SK-N-SH (cell line): ENCODE data around the gene C1QL2. TPM values are rescaled to one million over a fixed set of nuclear protein-coding genes. Genes with fewer than 3 reads are reported as not detected.

Experiments used
- CTCF ChIA-PET: fragments of 300-600, 350-600 bp; formaldehyde crosslinking; extraction: SDS; loops from one replicate; lab custom pipeline; 2021; lab: Yijun Ruan, JAX
- POLR2A ChIA-PET: fragments of 350-600 bp; sonication (Branson Sonifier 250); formaldehyde crosslinking; extraction: SDS; loops from one replicate; lab custom pipeline; 2020; ENCODE audit warnings: antibody characterized with exemption, inconsistent platforms; lab: Yijun Ruan, JAX
- DNase-seq: peaks from one replicate; pipeline ENCODE4 v3.0.0; 2012
- H2AFZ ChIP-seq: fragments of 200-600 bp; sonication (generic); 2 replicates; pipeline ENCODE4 v1.8.1; 2016; ENCODE audit warnings: antibody characterized with exemption, mild to moderate bottlenecking, low read depth
- H3F3A ChIP-seq: fragments of 200-600 bp; sonication (generic); replicated peaks from 2 replicates; pipeline ENCODE3; 2016; ENCODE audit warnings: antibody characterized with exemption, mild to moderate bottlenecking; ENCODE audit not compliant: insufficient read depth
- H3K27ac ChIP-seq, 2 experiments: fragments of 200-500 bp in 1 of 2; fragments of 200-600 bp in 1 of 2; sonication (Bioruptor generic) in 1 of 2; sonication (generic), shearing (Covaris generic) in 1 of 2; 2 replicates each; pipeline versions ENCODE4 v1.5.1 to v1.6.1; 2014 to 2016; ENCODE audit warnings: low read depth in 2 of 2, inconsistent platforms in 1 of 2, low read length in 1 of 2, mild to moderate bottlenecking in 1 of 2, mixed read lengths in 1 of 2
- H3K27me3 ChIP-seq: fragments of 200-600 bp; sonication (generic), shearing (Covaris generic); 2 replicates; pipeline ENCODE4 v1.6.1; 2016; ENCODE audit warnings: mixed run types; ENCODE audit not compliant: insufficient read depth
- H3K36me3 ChIP-seq, 2 experiments: fragments of 200-500 bp in 1 of 2; fragments of 200-600 bp in 1 of 2; sonication (Bioruptor generic) in 1 of 2; sonication (generic) in 1 of 2; replicated peaks in 1 of 2; 2 replicates each; pipeline versions ENCODE3 to v1.5.1; 2014 to 2016; ENCODE audit warnings: low read length in 1 of 2, mild to moderate bottlenecking in 1 of 2; ENCODE audit not compliant: insufficient read depth in 2 of 2, control insufficient read depth in 1 of 2
- H3K4me1 ChIP-seq, 2 experiments: fragments of 200-500 bp in 1 of 2; fragments of 200-600 bp in 1 of 2; sonication (Bioruptor generic) in 1 of 2; sonication (generic), shearing (Covaris generic) in 1 of 2; 2 replicates each; pipeline versions ENCODE4 v1.5.1 to v1.6.1; 2014 to 2016; ENCODE audit warnings: low read depth in 1 of 2, low read length in 1 of 2, mixed run types in 1 of 2; ENCODE audit not compliant: insufficient read depth in 2 of 2, control insufficient read depth in 1 of 2
- H3K4me2 ChIP-seq: fragments of 200-600 bp; sonication (generic), shearing (Covaris generic); 2 replicates; pipeline ENCODE4 v1.6.1; 2017; ENCODE audit warnings: mixed run types
- H3K4me3 ChIP-seq, 2 experiments: fragments of 200-500 bp in 1 of 2; fragments of 200-600 bp in 1 of 2; sonication (Bioruptor generic) in 1 of 2; sonication (generic), shearing (Covaris generic) in 1 of 2; 2 replicates each; pipeline versions ENCODE4 v1.5.1 to v1.8.1; 2014 to 2016; ENCODE audit warnings: low read depth in 2 of 2, inconsistent platforms in 1 of 2, low read length in 1 of 2, mild to moderate bottlenecking in 1 of 2, mixed read lengths in 1 of 2, moderate library complexity in 1 of 2
- H3K79me2 ChIP-seq: fragments of 200-600 bp; sonication (generic); 2 replicates; pipeline ENCODE4 v1.8.1; 2017; ENCODE audit warnings: mild to moderate bottlenecking; ENCODE audit not compliant: insufficient read depth
- H3K9ac ChIP-seq: fragments of 200-600 bp; sonication (generic); 2 replicates; pipeline ENCODE4 v1.6.1; 2017; ENCODE audit warnings: mixed run types
- H3K9me2 ChIP-seq: fragments of 200-600 bp; sonication (generic); 2 replicates; pipeline ENCODE4 v1.6.1; 2017; ENCODE audit warnings: mixed run types
- H3K9me3 ChIP-seq: fragments of 200-600 bp; sonication (generic); 2 replicates; pipeline ENCODE4 v1.6.1; 2017; ENCODE audit warnings: mixed run types, mild to moderate bottlenecking, moderate library complexity
- H4K20me1 ChIP-seq: fragments of 200-600 bp; sonication (generic); 2 replicates; pipeline ENCODE4 v1.6.1; 2017; ENCODE audit warnings: mild to moderate bottlenecking, mixed run types; ENCODE audit not compliant: insufficient read depth
- EP300 ChIP-seq, 2 experiments: IDR thresholded peaks; 2 replicates each; pipeline versions ENCODE4 v1.4.0 to v1.6.1; 2012; ENCODE audit warnings: borderline replicate concordance in 1 of 2, low read depth in 1 of 2, low read length in 1 of 2
- EZH2phosphoT487 ChIP-seq: fragments of 200-600 bp; sonication (generic); IDR thresholded peaks from 2 replicates; pipeline ENCODE4 v1.6.1; 2017; ENCODE audit warnings: low read depth, mixed run types, mild to moderate bottlenecking, antibody characterized with exemption, moderate library complexity, borderline replicate concordance
- FOSL2 ChIP-seq: IDR thresholded peaks from 2 replicates; pipeline ENCODE4 v1.4.0; 2012; ENCODE audit warnings: low read depth, mild to moderate bottlenecking, moderate library complexity, borderline replicate concordance
- JUND ChIP-seq: IDR thresholded peaks from 2 replicates; pipeline ENCODE4 v1.4.0; 2012
- NFIC ChIP-seq: IDR thresholded peaks from 2 replicates; pipeline ENCODE4 v1.4.0; 2012; ENCODE audit warnings: borderline replicate concordance
- POLR2AphosphoS5 ChIP-seq: IDR thresholded peaks from 2 replicates; pipeline ENCODE4 v1.6.1; 2012; ENCODE audit warnings: low read depth, low read length
- RAD21 ChIP-seq: IDR thresholded peaks from 2 replicates; pipeline ENCODE4 v1.6.1; 2012; ENCODE audit warnings: mild to moderate bottlenecking, low read length
- RFX5 ChIP-seq: IDR thresholded peaks from 2 replicates; pipeline ENCODE4 v1.6.1; 2012; ENCODE audit warnings: mild to moderate bottlenecking, improper control_type of control experiment, low read length
- RXRA ChIP-seq: IDR thresholded peaks from 2 replicates; pipeline ENCODE4 v1.4.0; 2012; ENCODE audit warnings: low read depth, mild to moderate bottlenecking, borderline replicate concordance
- SMC3 ChIP-seq: IDR thresholded peaks from 2 replicates; pipeline ENCODE4 v1.6.1; 2012; ENCODE audit warnings: low read depth, low read length, improper control_type of control experiment
- TCF12 ChIP-seq: IDR thresholded peaks from 2 replicates; pipeline ENCODE4 v1.4.0; 2012
- TEAD4 ChIP-seq: IDR thresholded peaks from 2 replicates; pipeline ENCODE4 v1.4.0; 2012; ENCODE audit warnings: mild to moderate bottlenecking, borderline replicate concordance; ENCODE audit not compliant: insufficient read depth
- USF1 ChIP-seq: IDR thresholded peaks from 2 replicates; pipeline ENCODE4 v1.4.0; 2012; ENCODE audit warnings: low read depth, borderline replicate concordance
- YY1 ChIP-seq: IDR thresholded peaks from 2 replicates; pipeline ENCODE4 v1.4.0; 2012; ENCODE audit warnings: low read depth, mild to moderate bottlenecking
- WGBS: methylation state at CpG from one replicate; pipeline ENCODE4 v1.1.6; 2017; ENCODE audit warnings: low lambda C conversion rate; 5-methylcytosine and 5-hydroxymethylcytosine counted together
- polyA plus RNA-seq, 3 experiments: library from polyadenylated mRNA; depleted of rRNA; stranded (reverse); fragments of >200 nt; gene quantifications; 2 replicates each; pipeline ENCODE4 v1.2.3, GENCODE V29; 2012
- TF ChIP-seq, protein P1 (sequence below): IDR thresholded peaks from 2 replicates; pipeline ENCODE4 v1.4.0; 2012; ENCODE audit warnings: low read depth
- TF ChIP-seq, protein P2 (sequence below): IDR thresholded peaks from 2 replicates; pipeline ENCODE4; 2012

The C1QL2 gene
- polyA plus RNA-seq, 1 of the 3 experiments (the other 2 are of a cell fraction) = not detected

DNA sequence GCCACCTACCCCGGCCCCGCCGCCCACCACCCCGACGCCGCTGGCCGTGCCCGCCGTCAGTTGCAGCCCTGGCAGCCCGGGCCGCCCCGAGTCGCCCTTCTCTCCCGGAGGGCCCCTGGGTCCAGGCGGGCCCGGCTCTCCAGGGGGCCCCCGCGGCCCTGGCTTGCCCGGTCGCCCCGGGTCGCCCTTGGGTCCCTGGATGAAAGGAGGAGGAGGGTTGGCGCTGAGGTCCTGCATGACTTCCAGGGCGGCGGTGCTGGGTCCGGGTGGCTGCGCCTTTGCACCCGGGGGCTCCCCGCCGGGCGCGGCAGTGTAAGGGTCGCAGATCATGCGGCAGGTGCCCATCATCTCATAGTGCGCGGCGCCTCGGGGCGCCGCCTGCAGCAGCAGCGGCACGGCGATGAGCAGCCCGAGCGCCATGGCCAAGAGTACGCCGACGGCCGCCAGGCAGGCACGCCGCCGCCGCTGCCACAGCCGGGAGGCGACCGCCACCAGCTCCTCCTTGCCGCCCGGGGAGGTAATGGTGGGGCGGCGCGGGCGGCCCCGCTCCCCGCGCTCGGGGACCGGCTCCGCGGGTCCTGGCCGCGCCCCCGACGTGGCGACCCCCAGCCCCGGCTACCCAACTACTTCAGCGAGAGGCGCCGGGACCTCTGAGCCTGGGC lies 570 bp downstream of the C1QL2 start:
- no peak for TF ChIP-seq NFIC
- TF ChIP-seq EZH2phosphoT487 = no peak
- TF ChIP-seq, protein P1, sequence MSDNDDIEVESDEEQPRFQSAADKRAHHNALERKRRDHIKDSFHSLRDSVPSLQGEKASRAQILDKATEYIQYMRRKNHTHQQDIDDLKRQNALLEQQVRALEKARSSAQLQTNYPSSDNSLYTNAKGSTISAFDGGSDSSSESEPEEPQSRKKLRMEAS = no peak
- TF ChIP-seq FOSL2 = no peak
- TF ChIP-seq RAD21 = no peak
- TF ChIP-seq YY1 = no peak
- TF ChIP-seq RXRA = no peak
- TF ChIP-seq, protein P2, sequence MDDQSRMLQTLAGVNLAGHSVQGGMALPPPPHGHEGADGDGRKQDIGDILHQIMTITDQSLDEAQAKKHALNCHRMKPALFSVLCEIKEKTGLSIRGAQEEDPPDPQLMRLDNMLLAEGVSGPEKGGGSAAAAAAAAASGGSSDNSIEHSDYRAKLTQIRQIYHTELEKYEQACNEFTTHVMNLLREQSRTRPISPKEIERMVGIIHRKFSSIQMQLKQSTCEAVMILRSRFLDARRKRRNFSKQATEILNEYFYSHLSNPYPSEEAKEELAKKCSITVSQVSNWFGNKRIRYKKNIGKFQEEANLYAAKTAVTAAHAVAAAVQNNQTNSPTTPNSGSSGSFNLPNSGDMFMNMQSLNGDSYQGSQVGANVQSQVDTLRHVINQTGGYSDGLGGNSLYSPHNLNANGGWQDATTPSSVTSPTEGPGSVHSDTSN = no peak
- TF ChIP-seq RFX5 = no peak
- TF ChIP-seq JUND = no peak
- DNase-seq = no peak
- H3K79me2 ChIP-seq = no peaks in the 10 kb centered on the region

GRCh38 chr2:119156891-119157773 lies 1.4 kb downstream of the C1QL2 start:
- no peaks in the 10 kb centered on the region for H4K20me1 ChIP-seq
- H3K27me3 ChIP-seq = peaks cover 40% of the 10 kb centered on the region
- CTCF ChIA-PET = interaction anchor here (0.9 kb wide), 1 partner anchor 34 kb away, joined by 3 read pairs; no protein-coding TSS in a partner anchor

More for the DNA sequence above, 570 bp downstream of the C1QL2 start:
- Histone ChIP-seq H3K9me2 (no peaks in the 10 kb centered on the region), H2AFZ (no peak overlapping the region), H3K27me3 (peaks cover 40% of the 10 kb centered on the region), H4K20me1 (no peaks in the 10 kb centered on the region), H3K27ac (no peak overlapping the region), H3K9ac (no peak overlapping the region), H3K36me3 (no peaks in the 10 kb centered on the region), H3F3A (no peaks in the 10 kb centered on the region), H3K4me1 (no peaks in the 10 kb centered on the region), H3K9me3 (no peaks in the 10 kb centered on the region), H3K4me2 (no peak overlapping the region), H3K4me3 (no peak overlapping the region)
- WGBS = 2% methylated on average over 7 of the region's 78 CpGs
- CTCF ChIA-PET = interaction anchor here (0.6 kb wide), 1 partner anchor 10 kb away, joined by 3 read pairs; no protein-coding TSS in a partner anchor
- POLR2A ChIA-PET = no interaction called here

More at GRCh38 chr2:119156891-119157773, 1.4 kb downstream of the C1QL2 start:
- Histone ChIP-seq H3K9ac (no peak overlapping the region), H3K79me2 (no peaks in the 10 kb centered on the region), H3K9me2 (no peaks in the 10 kb centered on the region), H3K9me3 (no peaks in the 10 kb centered on the region), H3K36me3 (no peaks in the 10 kb centered on the region), H3K4me2 (no peak overlapping the region), H3K4me3 (no peak overlapping the region), H3F3A (no peaks in the 10 kb centered on the region), H2AFZ (no peak overlapping the region), H3K4me1 (no peaks in the 10 kb centered on the region), H3K27ac (no peak overlapping the region)
- no peak for DNase-seq
- TF ChIP-seq, protein P2 = no peak
- TF ChIP-seq EP300 (IDR thresholded peaks at IDR 0.05; ENCODE audit: borderline replicate concordance in 1 of 2, low read depth in 1 of 2, low read length in 1 of 2) = no peak
- no peak for TF ChIP-seq EZH2phosphoT487
- TF ChIP-seq RFX5 = no peak
- no peak for TF ChIP-seq POLR2AphosphoS5
- TF ChIP-seq YY1 = no peak
- TF ChIP-seq TCF12 = no peak
- no peak for TF ChIP-seq TEAD4
- no peak for TF ChIP-seq USF1
- TF ChIP-seq SMC3 = no peak
- 16% methylated on average over 34 of the region's 58 CpGs for WGBS
- POLR2A ChIA-PET = no interaction called here
